ENCODE data around the gene BEX5. TPM values are rescaled to one million over a fixed set of nuclear protein-coding genes. Genes with fewer than 3 reads are reported as not detected.

Gene BEX5
- total RNA-seq (2014; rRNA removed; shearing (Covaris generic)) = 1.4 and 2.5 TPM in 2 replicates

GRCh38 chrX:102155806-102156179 lies at the start of gene BEX5:
Gene BEX5, minus strand, starts transcription at chrX:102155977. Its CDS starts 1,712 bp downstream, at chrX:102154265.

GRCh38 chrX:102142274-102142673 lies 13.5 kb downstream of the BEX5 start, which contains the start of gene TCEAL6:
Gene TCEAL6, minus strand, starts transcription at chrX:102142481.

DNA sequence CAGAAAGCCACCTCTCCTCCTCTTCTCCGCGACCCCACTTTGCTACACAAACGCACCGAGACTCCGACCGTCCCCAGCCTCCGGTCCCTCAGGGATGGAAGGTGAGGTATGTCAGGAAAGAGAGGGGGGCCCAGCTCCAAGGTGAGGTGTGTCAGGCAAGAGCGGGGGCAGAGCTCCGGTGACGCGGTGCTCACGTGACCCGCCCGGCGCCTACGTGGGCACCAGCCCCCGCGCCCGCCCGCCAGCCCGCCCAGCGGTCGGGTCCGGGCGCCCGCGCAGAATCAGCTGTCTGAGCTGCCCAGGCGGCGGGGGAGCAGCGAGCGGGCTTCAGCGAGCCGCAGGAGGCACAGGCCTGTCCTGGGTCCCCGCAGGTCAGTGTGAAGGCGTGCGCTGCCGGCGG lies 30.3 kb downstream of the BEX5 start, which contains the start of gene TCEAL2:
TCEAL2 (plus strand) TSS at position 244 of the 400 bp plus-strand sequence. CDS start 1,152 bp downstream, outside the sequence.

Other genes starting within 250 kb of the BEX5 start
- 0.04 and 0.05 TPM in 2 replicates for gene ZMAT1, start 223.9 kb downstream of the BEX5 start, total RNA-seq (2014; rRNA removed; shearing (Covaris generic))
- 0.08 TPM in 1 of 2 replicates, not detected in the other for gene TCEAL2, start 30.3 kb downstream of the BEX5 start, total RNA-seq (2014; rRNA removed; shearing (Covaris generic))
- gene TCEAL6, start 13.5 kb downstream of the BEX5 start, total RNA-seq (2014; rRNA removed; shearing (Covaris generic)) = not detected in 2 replicates
- not detected in 2 replicates for gene TCP11X1, start 59.3 kb upstream of the BEX5 start, total RNA-seq (2014; rRNA removed; shearing (Covaris generic))
- 2.0 and 4.3 TPM in 2 replicates for gene NXF2, start 91.2 kb upstream of the BEX5 start, total RNA-seq (2014; rRNA removed; shearing (Covaris generic))

Measured in A375 (cell line).